GM12878 (cell line): ENCODE data around the gene NAPEPLD. TPM values are rescaled to one million over a fixed set of nuclear protein-coding genes. Genes with fewer than 3 reads are reported as not detected.

Experiments used
- ATAC-seq: fragments of 200-7000 bp; cut with Tn5 transposase; 3 replicates; pipeline ENCODE4 v1.9.1; 2020; ENCODE audit warnings: mild to moderate bottlenecking, moderate library complexity
- BruUV-seq: library from RNA; stranded (reverse); fragments of 400-500 nt; replicated peaks from 2 replicates; lab custom pipeline; 2021; lab: Mats Ljungman, UMichigan
- CTCF ChIA-PET: fragments of 300-600 bp; sonication (Branson Sonifier 250); formaldehyde crosslinking; extraction: SDS; loops from one replicate; lab custom pipeline; 2021; ENCODE audit warnings: inconsistent platforms; lab: Yijun Ruan, JAX
- POLR2A ChIA-PET: fragments of 350-600 bp; formaldehyde crosslinking; extraction: SDS; loops from one replicate; lab custom pipeline; 2021; ENCODE audit warnings: inconsistent platforms; lab: Charles Lee
- RAD21 ChIA-PET: fragments of 300-600 bp; sonication (Branson Sonifier 250); formaldehyde crosslinking; loops from one replicate; lab custom pipeline; 2023; ENCODE audit warnings: antibody characterized with exemption; ENCODE audit not compliant: unreplicated experiment; lab: Charles Lee
- SMC1A ChIA-PET: fragments of 300-600 bp; sonication (Branson Sonifier 250); formaldehyde crosslinking; loops from one replicate; lab custom pipeline; 2023; ENCODE audit not compliant: unreplicated experiment, uncharacterized antibody; lab: Charles Lee
- DNase-seq: peaks from one replicate; pipeline ENCODE4 v3.0.0-alpha.2; 2011; ENCODE audit warnings: low read depth, low spot score
- FAIRE-seq: peaks from 3 replicates; lab custom pipeline; 2011; peaks lifted over from hg19 to GRCh38; lab: Jason Lieb, UNC
- H2AFZ ChIP-seq: 2 replicates; pipeline ENCODE4 v1.6.0; 2011; ENCODE audit warnings: low read depth, low read length, control low read depth; ENCODE audit not compliant: control insufficient read depth
- H3K27ac ChIP-seq: 2 replicates; pipeline ENCODE4 v1.5.1; 2011; ENCODE audit warnings: control low read depth; ENCODE audit not compliant: control insufficient read depth, insufficient read depth
- H3K27me3 ChIP-seq, 2 experiments: replicated peaks in 1 of 2; 2 replicates each; pipeline versions ENCODE4 v1.6.0 to v1.6.1; 2011; ENCODE audit warnings: low read length in 1 of 2; ENCODE audit not compliant: control insufficient read depth in 2 of 2, insufficient read depth in 2 of 2
- H3K36me3 ChIP-seq, 2 experiments: 2 replicates each; pipeline ENCODE4 v1.5.1; 2011; ENCODE audit warnings: low read length in 1 of 2; ENCODE audit not compliant: control insufficient read depth in 2 of 2, insufficient read depth in 2 of 2
- H3K4me1 ChIP-seq: 2 replicates; pipeline ENCODE4 v1.6.1; 2011; ENCODE audit warnings: mild to moderate bottlenecking, low read length, moderate library complexity, mixed read lengths; ENCODE audit not compliant: control insufficient read depth, insufficient read depth
- H3K4me2 ChIP-seq: 2 replicates; pipeline ENCODE4 v1.6.0; 2011; ENCODE audit warnings: control low read depth; ENCODE audit not compliant: control insufficient read depth, insufficient read depth
- H3K4me3 ChIP-seq: fragments of 200-600 bp; sonication (generic); 2 replicates; pipeline ENCODE4 v1.5.1; 2016
- H3K79me2 ChIP-seq: 2 replicates; pipeline ENCODE4 v1.6.0; 2011; ENCODE audit warnings: low read length; ENCODE audit not compliant: control insufficient read depth, insufficient read depth
- H3K9ac ChIP-seq: 2 replicates; pipeline ENCODE4 v1.8.0; 2011; ENCODE audit warnings: low read length, control low read depth, mixed read lengths; ENCODE audit not compliant: control insufficient read depth, insufficient read depth
- H3K9me3 ChIP-seq: replicated peaks from 3 replicates; pipeline ENCODE4 v1.5.1; 2011; ENCODE audit warnings: mild to moderate bottlenecking, low read length; ENCODE audit not compliant: control insufficient read depth, insufficient read depth
- H4K20me1 ChIP-seq: 2 replicates; pipeline ENCODE4 v1.6.0; 2011; ENCODE audit not compliant: control insufficient read depth, insufficient read depth
- ASH2L ChIP-seq: fragments of 300-600, 200-600 bp; sonication (generic); IDR thresholded peaks from 2 replicates; pipeline ENCODE4 v1.6.1; 2017; ENCODE audit warnings: low read depth, mild to moderate bottlenecking, borderline replicate concordance
- E2F4 ChIP-seq: IDR thresholded peaks from 2 replicates; pipeline ENCODE4 v1.6.1; 2012; ENCODE audit warnings: low read depth, low read length, improper control_type of control experiment
- IRF4 ChIP-seq: IDR thresholded peaks from 2 replicates; pipeline ENCODE4 v1.6.1; 2011; ENCODE audit warnings: low read depth, low read length
- MYB ChIP-seq: fragments of 150-350 bp; IDR thresholded peaks from 2 replicates; pipeline ENCODE4 v1.6.1; 2014; ENCODE audit warnings: mild to moderate bottlenecking, low read depth, low read length, borderline replicate concordance
- NR2C1 ChIP-seq: fragments of 450-650 bp; IDR thresholded peaks from 2 replicates; pipeline ENCODE4 v1.6.1; 2017; ENCODE audit warnings: antibody characterized with exemption, mild to moderate bottlenecking, moderate library complexity
- RFX5 ChIP-seq: IDR thresholded peaks from 2 replicates; pipeline ENCODE4 v1.6.1; 2011; ENCODE audit warnings: low read depth, low read length, improper control_type of control experiment
- TCF3 ChIP-seq: IDR thresholded peaks from 2 replicates; pipeline ENCODE4 v1.6.1; 2012; ENCODE audit warnings: low read depth, mild to moderate bottlenecking, low read length, borderline replicate concordance; ENCODE audit not compliant: insufficient read depth
- ZNF217 ChIP-seq: fragments of 450-650 bp; IDR thresholded peaks from 2 replicates; pipeline ENCODE4 v1.6.1; 2017; ENCODE audit warnings: antibody characterized with exemption, mild to moderate bottlenecking
- ZNF24 ChIP-seq: fragments of 450-650 bp; IDR thresholded peaks from 2 replicates; pipeline ENCODE4 v1.6.1; 2017; ENCODE audit warnings: antibody characterized with exemption, mild to moderate bottlenecking
- WGBS: methylation state at CpG from one replicate; pipeline ENCODE4 v1.1.6; 2016; ENCODE audit warnings: low lambda C conversion rate; ENCODE audit not compliant: insufficient replicate concordance, insufficient coverage; ENCODE audit errors: missing lambda C conversion rate; 5-methylcytosine and 5-hydroxymethylcytosine counted together
- in situ Hi-C: fragments of 300-500 bp; cut with MboI; formaldehyde crosslinking; loops from 9 replicates; pipeline ENCODE4 v1.14.3; 2018; ENCODE audit warnings: mixed read lengths
- intact Hi-C: fragments of 100-400 bp; cut with micrococcal nuclease; formaldehyde crosslinking; loops from one replicate; pipeline ENCODE4 v1.14.2; 2022; ENCODE audit not compliant: unreplicated experiment
- polyA plus RNA-seq, 11 experiments: library from polyadenylated mRNA; depleted of rRNA in 4 of 11; unstranded in 6 of 11; stranded (reverse) in 5 of 11; fragments of >200 nt; fragmentation: Nextera tagmentation in 4 of 11; fragmentation: Illumina TruSeq in 1 of 11; extraction: Ambion mirVana in 4 of 11; extraction: Trizol in 1 of 11; gene quantifications; 1 replicate in 1 of 11; 2 replicates in 10 of 11; pipeline versions ENCODE4 v1.2.1 to v1.2.3, GENCODE V29; 2011 to 2016; ENCODE audit warnings: inconsistent platforms in 2 of 11, missing spikeins in 2 of 11, low read depth in 1 of 11
- total RNA-seq, 4 experiments: library from RNA; depleted of rRNA in 3 of 4; stranded (reverse); fragments of >200 nt in 3 of 4; fragmentation: Illumina TruSeq in 1 of 4; extraction: Trizol in 1 of 4; gene quantifications; 2 replicates each; pipeline versions ENCODE4 v1.2.1 to v1.2.3, GENCODE V29; 2013 to 2021

Gene NAPEPLD
- total and polyA plus RNA-seq, 10 of the 15 experiments (the other 5 are each of a cell fraction or from before 2014, with no cell fraction given), result 6.0 to 16.2 (median 8.6) TPM

GRCh38 chr7:103071000-103071399 lies 77.9 kb downstream of the NAPEPLD start:
- Histone ChIP-seq H4K20me1 (no peaks in the 10 kb centered on the region), H3K36me3 (no peaks in the 10 kb centered on the region), H3K27ac (no peak overlapping the region), H2AFZ (no peak overlapping the region)
- POLR2A ChIA-PET, result interaction anchor here (0.6 kb wide), 2 partner anchors 84 to 226 kb away, joined by 4 to 5 read pairs; no protein-coding TSS in a partner anchor
- no peak for ATAC-seq
- no peak for FAIRE-seq
- no TSS peak for BruUV-seq
- TF ChIP-seq IRF4 (no peak), ASH2L (no peak), E2F4 (no peak), ZNF24 (no peak), ZNF217 (no peak), NR2C1 (no peak), TCF3 (no peak), MYB (no peak), RFX5 (no peak)
- TF ChIP-seq, all 136 proteins: peak for 0
- Histone ChIP-seq H3K27me3 (no peaks in the 10 kb centered on the region), H3K9me3 (no peaks in the 10 kb centered on the region), H3K4me2 (no peak overlapping the region), H3K4me1 (peaks cover 2% of the 10 kb centered on the region; the same call in 1 of the 2 replicates), H3K79me2 (peaks cover 6% of the 10 kb centered on the region), H3K9ac (no peak overlapping the region), H3K4me3 (no peak overlapping the region)
- RAD21 ChIA-PET, result interaction anchor here (2.0 kb wide), 1 partner anchor 9 kb away, joined by 10 read pairs; no protein-coding TSS in a partner anchor
- 66% methylated on average over 2 of the region's 2 CpGs for WGBS
- CTCF ChIA-PET, result interaction anchor here (4.3 kb wide), 1 partner anchor 9 kb away, joined by 28 read pairs; no protein-coding TSS in a partner anchor
- in situ Hi-C loops (no loop called here), intact Hi-C loops (no loop called here)
- SMC1A ChIA-PET, result interaction anchor here (1.5 kb wide), 1 partner anchor 9 kb away, joined by 4 read pairs; no protein-coding TSS in a partner anchor
- DNase-seq, result no peak
